22Rv1 (cell line): ENCODE measurements around the gene CCDC182.
A peak's percentile ranks its signal among the peaks of the same experiment; 100 is the strongest.

Experiments
- H3K27ac ChIP-seq: fragments of 450-650 bp; 2 replicates; pipeline ENCODE4 v1.5.1; 2017
- ZFX ChIP-seq: fragments of 450-650 bp; IDR thresholded peaks from 2 replicates; pipeline ENCODE4 v1.6.1; 2017; ENCODE audit warnings: antibody characterized with exemption, borderline replicate concordance
- TF ChIP-seq, protein P1 (sequence below): fragments of 450-650 bp; IDR thresholded peaks from 2 replicates; pipeline ENCODE4 v1.5.1; 2017; ENCODE audit warnings: mild to moderate bottlenecking

Gene CCDC182

DNA sequence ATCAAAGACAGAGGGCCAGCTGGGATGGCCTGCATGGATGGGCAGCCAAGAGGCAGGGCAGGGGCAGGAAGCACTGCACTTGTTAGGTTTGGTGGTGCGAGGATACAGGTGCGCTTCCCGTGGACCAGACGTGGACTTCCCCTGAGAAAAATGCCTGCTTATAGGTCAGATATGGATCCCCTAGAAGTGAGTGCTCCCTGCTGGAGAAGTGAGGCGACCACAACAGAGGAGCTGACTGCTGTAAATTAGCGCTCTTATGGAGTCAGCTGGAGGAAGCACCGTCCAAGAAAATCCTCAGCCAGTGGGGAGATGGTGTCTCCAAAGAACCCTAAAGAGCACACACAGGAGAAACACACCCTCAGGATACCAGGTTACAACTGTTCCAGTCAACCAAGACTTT lies 27.7 kb upstream of the CCDC182 start:
- no peak overlapping the region for H3K27ac ChIP-seq
- TF ChIP-seq, protein P1, sequence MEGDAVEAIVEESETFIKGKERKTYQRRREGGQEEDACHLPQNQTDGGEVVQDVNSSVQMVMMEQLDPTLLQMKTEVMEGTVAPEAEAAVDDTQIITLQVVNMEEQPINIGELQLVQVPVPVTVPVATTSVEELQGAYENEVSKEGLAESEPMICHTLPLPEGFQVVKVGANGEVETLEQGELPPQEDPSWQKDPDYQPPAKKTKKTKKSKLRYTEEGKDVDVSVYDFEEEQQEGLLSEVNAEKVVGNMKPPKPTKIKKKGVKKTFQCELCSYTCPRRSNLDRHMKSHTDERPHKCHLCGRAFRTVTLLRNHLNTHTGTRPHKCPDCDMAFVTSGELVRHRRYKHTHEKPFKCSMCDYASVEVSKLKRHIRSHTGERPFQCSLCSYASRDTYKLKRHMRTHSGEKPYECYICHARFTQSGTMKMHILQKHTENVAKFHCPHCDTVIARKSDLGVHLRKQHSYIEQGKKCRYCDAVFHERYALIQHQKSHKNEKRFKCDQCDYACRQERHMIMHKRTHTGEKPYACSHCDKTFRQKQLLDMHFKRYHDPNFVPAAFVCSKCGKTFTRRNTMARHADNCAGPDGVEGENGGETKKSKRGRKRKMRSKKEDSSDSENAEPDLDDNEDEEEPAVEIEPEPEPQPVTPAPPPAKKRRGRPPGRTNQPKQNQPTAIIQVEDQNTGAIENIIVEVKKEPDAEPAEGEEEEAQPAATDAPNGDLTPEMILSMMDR, result no peak
- TF ChIP-seq ZFX, result no peak

DNA sequence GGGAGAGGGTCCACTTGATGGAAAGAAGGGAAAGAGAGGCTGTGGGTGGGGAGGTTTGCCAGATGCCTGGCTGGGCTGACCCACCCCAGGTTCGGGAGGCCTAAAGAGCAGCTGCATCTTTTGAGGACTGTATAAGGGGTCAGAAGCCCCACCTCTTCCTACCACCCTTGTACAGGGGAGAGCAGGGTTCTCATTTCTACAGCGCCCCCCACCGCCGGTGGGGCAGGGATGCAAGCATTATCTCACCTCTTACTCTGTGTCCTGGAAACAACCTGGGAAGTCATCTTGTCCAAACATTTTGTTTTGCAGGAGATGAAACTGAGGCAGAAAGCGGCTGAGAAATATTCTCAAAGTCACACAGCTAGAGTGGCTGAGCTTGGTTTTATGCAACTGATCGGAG lies 22.5 kb upstream of the CCDC182 start:
- no peak for TF ChIP-seq ZFX
- TF ChIP-seq, protein P1, result peak; percentile 12; the same call in 1 of the 2 replicates

DNA sequence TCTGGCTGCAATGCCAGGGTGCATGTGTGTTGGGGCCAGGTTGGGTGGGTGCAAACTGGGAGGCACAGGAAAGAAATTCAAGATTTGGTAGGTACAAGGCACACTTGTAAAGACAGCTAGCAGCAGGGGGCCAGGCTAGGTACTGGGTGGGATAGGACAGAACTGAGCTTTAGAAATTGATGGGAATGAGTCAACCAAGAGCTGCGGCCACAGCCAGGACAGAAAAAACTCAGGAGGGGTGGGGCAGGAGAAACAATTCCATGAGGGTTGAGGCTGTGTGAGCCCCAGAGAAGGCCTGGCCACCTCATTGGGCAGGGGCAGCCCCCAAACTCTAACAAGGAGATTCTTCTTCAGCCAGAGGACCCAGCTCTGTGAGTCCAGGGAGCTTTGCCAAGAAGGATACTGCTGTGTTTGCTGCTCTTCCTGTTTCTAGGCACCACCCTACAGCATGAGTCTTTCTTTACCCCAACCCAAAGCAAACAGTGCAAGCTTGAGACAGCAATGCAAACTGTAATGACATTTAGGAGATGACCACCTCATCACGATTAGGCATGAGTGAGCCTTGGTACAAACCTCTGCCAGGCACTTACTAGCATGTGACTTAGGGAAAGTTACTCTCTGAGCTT lies 21.3 kb upstream of the CCDC182 start:
- H3K27ac ChIP-seq, result peak overlapping the region; percentile 64
- no peak for TF ChIP-seq ZFX
- TF ChIP-seq, protein P1, result no peak

More for the DNA sequence above, 22.5 kb upstream of the CCDC182 start:
- peak overlapping the region; percentile 64 for H3K27ac ChIP-seq

DNA sequence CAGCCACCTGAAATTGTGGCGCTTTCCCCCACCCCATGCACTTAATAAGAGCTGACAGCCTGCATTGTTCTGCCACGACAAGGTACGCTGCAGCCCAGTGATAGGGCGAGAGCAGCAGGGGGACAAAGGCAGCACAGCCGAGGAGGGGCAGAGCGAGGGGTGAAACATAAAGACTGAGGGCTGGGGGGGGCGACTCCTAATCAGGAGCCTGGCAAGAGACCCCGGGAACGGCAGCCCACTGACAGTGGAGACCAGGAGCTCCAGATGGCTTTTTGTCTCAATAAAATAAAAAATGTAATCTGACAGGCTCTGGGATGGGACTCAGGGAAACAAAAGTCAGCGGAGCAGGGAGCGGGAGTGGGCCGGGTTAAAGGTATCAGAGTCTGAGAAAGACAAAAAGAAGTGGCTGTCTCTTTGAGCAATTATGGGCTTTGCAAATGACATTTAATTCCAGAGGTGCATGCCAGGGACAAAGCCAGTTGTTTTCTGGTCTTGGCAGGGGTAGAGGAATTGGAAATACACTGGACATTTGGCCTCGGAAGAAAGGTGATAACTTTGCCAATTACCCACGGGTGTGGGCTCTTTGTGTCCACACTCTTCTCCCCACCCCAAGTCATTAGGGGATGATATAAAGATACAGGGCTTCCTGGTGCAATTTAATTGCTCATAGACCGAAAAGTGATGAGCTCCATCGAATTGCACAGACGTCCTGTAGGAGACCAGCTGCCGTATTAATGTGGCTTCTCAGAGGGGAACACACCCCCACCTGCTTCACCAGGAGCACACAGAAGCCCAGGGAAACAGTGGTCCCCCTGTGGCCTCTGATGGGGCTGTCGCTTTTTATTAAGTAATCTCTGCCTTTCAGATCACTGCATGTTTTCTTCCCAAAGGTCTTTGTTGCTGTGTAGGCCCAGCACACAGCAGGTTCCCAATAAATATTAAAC lies 17.6 kb upstream of the CCDC182 start:
- no peak overlapping the region for H3K27ac ChIP-seq
- TF ChIP-seq, protein P1, result no peak
- no peak for TF ChIP-seq ZFX

DNA sequence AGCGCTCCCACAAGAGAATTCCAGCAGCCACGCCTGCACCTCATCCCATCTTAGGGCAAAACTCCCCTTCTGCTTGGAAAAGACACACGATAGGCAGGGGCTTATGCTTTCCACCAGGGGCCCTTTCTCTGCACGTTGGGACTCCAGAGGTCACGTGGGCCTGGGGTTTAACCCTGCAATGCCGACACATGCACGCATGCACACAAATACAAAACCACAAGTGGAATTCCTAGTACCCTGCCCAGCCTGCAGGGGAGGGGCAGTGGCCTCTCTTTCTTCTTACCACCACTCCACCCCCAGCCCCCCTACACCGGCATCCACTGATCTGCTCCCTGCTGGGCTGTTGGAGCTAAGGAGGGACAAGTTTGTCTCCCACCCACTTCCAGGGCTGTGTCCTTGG lies 16.8 kb upstream of the CCDC182 start:
- TF ChIP-seq ZFX, result no peak
- TF ChIP-seq, protein P1, result no peak
- no peak overlapping the region for H3K27ac ChIP-seq

DNA sequence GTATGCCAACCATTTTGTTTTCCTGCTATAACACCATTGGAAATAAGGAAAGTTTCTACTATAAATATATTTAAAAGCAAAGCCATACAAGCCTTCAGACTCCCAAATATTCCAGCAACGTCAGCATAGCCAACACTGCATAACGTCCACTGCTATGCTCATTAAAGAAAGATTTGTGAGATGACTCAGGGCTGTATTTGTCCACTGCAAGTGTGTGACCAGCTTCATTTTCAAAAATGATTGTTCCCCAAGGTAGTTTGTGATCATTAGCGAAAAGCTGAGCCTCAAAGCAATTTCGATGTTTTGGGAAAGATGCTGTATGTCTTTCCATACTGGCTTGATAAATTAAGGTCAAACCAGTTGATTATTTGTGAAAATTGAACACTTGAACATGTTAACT lies 14.9 kb upstream of the CCDC182 start:
- TF ChIP-seq ZFX, result no peak
- TF ChIP-seq, protein P1, result no peak
- H3K27ac ChIP-seq, result no peak overlapping the region

DNA sequence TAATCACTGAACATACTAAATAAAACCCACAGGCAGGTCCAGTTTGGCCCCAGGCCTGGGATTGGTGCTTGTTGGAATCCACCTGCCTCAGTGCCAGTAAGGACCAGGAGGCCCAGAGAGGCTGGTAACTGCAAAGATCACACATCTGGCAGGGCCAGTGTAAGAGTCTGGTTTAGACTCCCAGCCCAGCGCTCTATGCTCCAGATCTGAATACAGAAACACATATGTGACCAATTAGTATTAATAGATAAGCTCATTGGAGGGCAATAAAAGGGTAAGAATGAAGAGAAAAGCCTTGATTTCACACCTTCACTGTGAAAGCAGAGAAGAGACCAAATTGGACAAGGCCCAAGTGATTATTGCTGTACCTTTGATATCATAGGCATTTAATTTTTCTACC lies 13.6 kb upstream of the CCDC182 start:
- no peak overlapping the region for H3K27ac ChIP-seq
- TF ChIP-seq, protein P1, result no peak
- TF ChIP-seq ZFX, result no peak
